Hepatocyte (in vitro differentiated cells): ENCODE measurements around the gene TP53TG5. TPM values are rescaled to one million over a fixed set of nuclear protein-coding genes. Genes with fewer than 3 reads are reported as not detected.

Source experiments
- DNase-seq: peaks from one replicate; pipeline ENCODE4 v3.0.0-alpha.2; 2016; ENCODE audit warnings: low spot score
- H2AFZ ChIP-seq: fragments of 200-600 bp; sonication (generic); 2 replicates; pipeline ENCODE4 v1.6.0; 2016; ENCODE audit warnings: antibody characterized with exemption, mild to moderate bottlenecking
- H3K27ac ChIP-seq: fragments of 200-600 bp; sonication (generic); 2 replicates; pipeline ENCODE4 v1.5.1; 2016; ENCODE audit warnings: mild to moderate bottlenecking
- H3K27me3 ChIP-seq: fragments of 200-600 bp; sonication (generic); 2 replicates; pipeline ENCODE4 v1.6.1; 2016
- H3K36me3 ChIP-seq: fragments of 200-600 bp; sonication (generic); replicated peaks from 2 replicates; pipeline ENCODE4 v1.5.1; 2016; ENCODE audit warnings: low read depth; ENCODE audit not compliant: insufficient read depth
- H3K4me1 ChIP-seq: fragments of 200-600 bp; sonication (generic); 2 replicates; pipeline ENCODE4 v1.5.1; 2016; ENCODE audit warnings: mild to moderate bottlenecking, moderate library complexity; ENCODE audit not compliant: insufficient read depth
- H3K4me2 ChIP-seq: fragments of 200-600 bp; sonication (generic); 2 replicates; pipeline ENCODE4 v1.6.0; 2016
- H3K4me3 ChIP-seq: fragments of 200-600 bp; sonication (generic); 2 replicates; pipeline ENCODE4 v1.5.1; 2016; ENCODE audit warnings: mild to moderate bottlenecking
- H3K79me2 ChIP-seq: fragments of 200-600 bp; sonication (generic); 2 replicates; pipeline ENCODE4 v1.6.0; 2017; ENCODE audit warnings: mild to moderate bottlenecking
- H3K9me2 ChIP-seq: fragments of 200-600 bp; sonication (generic); replicated peaks from 2 replicates; pipeline ENCODE4 v1.6.0; 2017; ENCODE audit warnings: mild to moderate bottlenecking; ENCODE audit not compliant: insufficient read depth
- H3K9me3 ChIP-seq: fragments of 200-600 bp; sonication (generic); 2 replicates; pipeline ENCODE4 v1.5.1; 2016; ENCODE audit warnings: low read depth, mild to moderate bottlenecking
- H4K20me1 ChIP-seq: fragments of 200-600 bp; sonication (generic); 2 replicates; pipeline ENCODE4 v1.6.0; 2016; ENCODE audit warnings: mild to moderate bottlenecking; ENCODE audit not compliant: insufficient read depth, poor library complexity, severe bottlenecking
- EZH2 ChIP-seq: fragments of 200-600 bp; sonication (generic); IDR thresholded peaks from 2 replicates; pipeline ENCODE4 v1.6.1; 2016; ENCODE audit warnings: antibody characterized with exemption, mild to moderate bottlenecking, borderline replicate concordance
- EZH2phosphoT487 ChIP-seq: fragments of 200-600 bp; sonication (generic); IDR thresholded peaks from one replicate; pipeline ENCODE4 v1.6.1; 2018; ENCODE audit warnings: antibody characterized with exemption, mild to moderate bottlenecking, low read depth, moderate library complexity; ENCODE audit not compliant: unreplicated experiment, severe bottlenecking
- whole genome bisulfite sequencing: methylation state at CpG from one replicate; pipeline ENCODE4 v1.1.6; 2016; ENCODE audit warnings: low lambda C conversion rate; ENCODE audit errors: missing lambda C conversion rate; 5-methylcytosine and 5-hydroxymethylcytosine counted together
- polyA plus RNA-seq: library from polyadenylated mRNA; unstranded; fragments of >200 nt; fragmentation: Nextera tagmentation; extraction: Ambion mirVana; gene quantifications from 2 replicates; pipeline ENCODE4 v1.2.1, GENCODE V29; 2016
- total RNA-seq: library from RNA; depleted of rRNA; stranded (reverse); fragments of >200 nt; gene quantifications from 2 replicates; pipeline ENCODE4 v1.2.3, GENCODE V29; 2014
- TF ChIP-seq, protein P1 (sequence below): fragments of 200-600 bp; sonication (generic); IDR thresholded peaks from 2 replicates; pipeline ENCODE4 v1.5.1; 2016; ENCODE audit warnings: antibody characterized with exemption, mild to moderate bottlenecking; ENCODE audit not compliant: poor library complexity

The TP53TG5 gene
- total and polyA plus RNA-seq, 2 experiments from 2014 or later, result not detected

DNA sequence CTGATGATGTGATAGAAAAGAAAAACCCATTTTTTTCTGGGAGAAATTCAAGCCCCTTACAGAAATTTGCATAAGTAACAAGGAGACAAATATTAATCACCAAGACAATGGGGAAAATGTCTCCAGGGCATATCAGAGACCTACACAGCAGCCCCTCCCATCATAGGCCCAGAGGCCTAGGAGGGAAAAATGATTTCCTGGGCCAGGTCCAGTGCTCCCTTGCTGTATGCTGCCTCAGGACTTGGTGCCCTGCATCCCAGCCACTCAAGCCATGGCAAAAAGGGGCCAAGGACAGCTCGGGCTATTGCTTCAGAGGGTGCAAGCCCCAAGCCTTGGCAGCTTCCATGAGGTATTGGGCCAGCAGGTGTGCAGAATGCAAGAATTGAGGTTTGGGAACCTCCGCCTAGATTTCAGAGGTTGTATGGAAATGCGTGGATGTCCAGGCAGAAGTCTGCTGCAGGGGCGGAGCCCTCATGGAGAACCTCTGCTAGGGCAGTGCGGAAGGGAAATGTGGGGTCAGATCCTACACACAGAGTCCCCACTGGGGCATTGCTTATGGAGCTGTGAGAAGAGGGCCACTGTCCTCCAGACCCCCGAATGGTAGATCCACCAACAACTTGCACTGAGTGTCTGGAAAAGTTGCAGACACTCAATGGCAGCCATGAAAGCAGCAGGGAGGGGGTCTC, 22.4 kb upstream of the TP53TG5 start:
- Histone ChIP-seq H3K4me2 (no peak overlapping the region), H3K27me3 (peaks cover 5% of the 10 kb centered on the region), H3K9me2 (no peaks in the 10 kb centered on the region), H3K9me3 (peaks cover 7% of the 10 kb centered on the region), H3K4me3 (no peak overlapping the region), H2AFZ (no peak overlapping the region), H3K27ac (no peak overlapping the region), H3K79me2 (no peaks in the 10 kb centered on the region), H4K20me1 (no peaks in the 10 kb centered on the region), H3K4me1 (peaks cover 1% of the 10 kb centered on the region), H3K36me3 (no peaks in the 10 kb centered on the region)
- TF ChIP-seq, protein P1, sequence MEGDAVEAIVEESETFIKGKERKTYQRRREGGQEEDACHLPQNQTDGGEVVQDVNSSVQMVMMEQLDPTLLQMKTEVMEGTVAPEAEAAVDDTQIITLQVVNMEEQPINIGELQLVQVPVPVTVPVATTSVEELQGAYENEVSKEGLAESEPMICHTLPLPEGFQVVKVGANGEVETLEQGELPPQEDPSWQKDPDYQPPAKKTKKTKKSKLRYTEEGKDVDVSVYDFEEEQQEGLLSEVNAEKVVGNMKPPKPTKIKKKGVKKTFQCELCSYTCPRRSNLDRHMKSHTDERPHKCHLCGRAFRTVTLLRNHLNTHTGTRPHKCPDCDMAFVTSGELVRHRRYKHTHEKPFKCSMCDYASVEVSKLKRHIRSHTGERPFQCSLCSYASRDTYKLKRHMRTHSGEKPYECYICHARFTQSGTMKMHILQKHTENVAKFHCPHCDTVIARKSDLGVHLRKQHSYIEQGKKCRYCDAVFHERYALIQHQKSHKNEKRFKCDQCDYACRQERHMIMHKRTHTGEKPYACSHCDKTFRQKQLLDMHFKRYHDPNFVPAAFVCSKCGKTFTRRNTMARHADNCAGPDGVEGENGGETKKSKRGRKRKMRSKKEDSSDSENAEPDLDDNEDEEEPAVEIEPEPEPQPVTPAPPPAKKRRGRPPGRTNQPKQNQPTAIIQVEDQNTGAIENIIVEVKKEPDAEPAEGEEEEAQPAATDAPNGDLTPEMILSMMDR, result no peak
- DNase-seq, result no peak
- 94% methylated on average over 6 of the region's 6 CpGs for WGBS

DNA sequence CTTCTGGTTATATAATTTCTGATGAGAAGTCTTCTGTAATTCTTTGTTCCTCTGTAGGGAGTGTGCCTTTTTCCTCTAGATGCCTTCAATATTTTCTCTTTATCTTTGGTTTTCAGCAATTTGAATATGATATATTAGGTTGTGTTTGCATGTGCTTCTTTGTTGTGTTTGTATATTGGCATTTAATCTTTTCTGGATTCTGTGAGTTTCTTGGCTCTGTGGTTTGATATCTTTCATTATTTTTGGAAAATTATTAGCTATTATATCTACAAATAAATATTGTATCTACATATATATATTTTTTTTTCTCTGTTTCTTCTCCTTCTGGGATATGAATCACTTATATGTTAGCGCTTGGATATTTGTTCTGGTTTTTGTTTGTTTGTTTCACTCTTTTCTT, 20.9 kb upstream of the TP53TG5 start:
- no peak for DNase-seq
- TF ChIP-seq, protein P1, result no peak
- TF ChIP-seq EZH2phosphoT487, result no peak
- no peak for TF ChIP-seq EZH2
- no peaks in the 10 kb centered on the region for H3K36me3 ChIP-seq
- H3K4me3 ChIP-seq, result no peak overlapping the region
- no peak overlapping the region for H2AFZ ChIP-seq
- H4K20me1 ChIP-seq, result no peaks in the 10 kb centered on the region
- 100% methylated on average over 1 of the region's 1 CpG for WGBS
- no peaks in the 10 kb centered on the region for H3K79me2 ChIP-seq
- H3K9me2 ChIP-seq, result no peaks in the 10 kb centered on the region
- no peaks in the 10 kb centered on the region for H3K27me3 ChIP-seq
- H3K9me3 ChIP-seq, result peaks cover 7% of the 10 kb centered on the region
- H3K4me2 ChIP-seq, result no peak overlapping the region
- no peaks in the 10 kb centered on the region for H3K4me1 ChIP-seq
- no peak overlapping the region for H3K27ac ChIP-seq

DNA sequence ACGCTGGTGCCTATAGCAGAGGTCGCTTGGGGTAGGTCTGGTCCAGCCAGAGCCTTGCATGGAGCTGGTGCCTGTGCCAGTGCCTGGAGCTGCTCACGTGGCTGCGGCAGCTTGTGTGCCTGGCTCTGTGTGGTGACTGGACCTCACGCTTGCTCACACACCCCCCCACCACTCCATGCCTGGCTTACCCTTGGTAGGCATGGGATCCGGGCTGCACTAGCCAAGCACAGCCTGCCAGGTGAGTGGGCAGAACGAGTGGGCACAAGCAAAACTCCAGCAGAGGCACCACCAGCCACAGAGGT, 16.9 kb upstream of the TP53TG5 start:
- Histone ChIP-seq H3K4me3 (no peak overlapping the region), H3K36me3 (no peaks in the 10 kb centered on the region), H3K27ac (no peak overlapping the region), H3K9me2 (no peaks in the 10 kb centered on the region), H3K4me1 (no peaks in the 10 kb centered on the region), H2AFZ (no peak overlapping the region), H3K9me3 (peaks cover 3% of the 10 kb centered on the region), H3K4me2 (no peak overlapping the region), H3K79me2 (no peaks in the 10 kb centered on the region), H3K27me3 (no peaks in the 10 kb centered on the region), H4K20me1 (no peaks in the 10 kb centered on the region)
- TF ChIP-seq EZH2 (no peak), EZH2phosphoT487 (no peak)
- TF ChIP-seq, protein P1, result no peak
- 94% methylated on average over 7 of the region's 7 CpGs for WGBS
- no peak for DNase-seq
